GM23248 (cell line): ENCODE measurements around the gene PALM3.

ENCODE experiments used
- EZH2 ChIP-seq: fragments of 200-600 bp; sonication (generic); IDR thresholded peaks from 2 replicates; pipeline ENCODE4 v1.6.1; 2018; ENCODE audit warnings: antibody characterized with exemption, mild to moderate bottlenecking; ENCODE audit not compliant: insufficient read depth, poor library complexity, severe bottlenecking
- EZH2phosphoT487 ChIP-seq: fragments of 200-600 bp; sonication (generic); IDR thresholded peaks from 2 replicates; pipeline ENCODE4 v1.6.1; 2018; ENCODE audit warnings: antibody characterized with exemption, moderate library complexity, mild to moderate bottlenecking, low read depth; ENCODE audit not compliant: insufficient read depth

GRCh38 chr19:14023404-14024235 is 38.3 kb downstream of the PALM3 start:
- TF ChIP-seq EZH2 = no peak
- TF ChIP-seq EZH2phosphoT487 = no peak
